ENCODE data around the gene ABLIM1. TPM values are rescaled to one million over a fixed set of nuclear protein-coding genes. Genes with fewer than 3 reads are reported as not detected.
A peak's percentile ranks its signal among the peaks of the same experiment; 100 is the strongest.

Gene ABLIM1
- total RNA-seq, 2 donors from 2014 or later: 58.7 to 154 TPM

DNA sequence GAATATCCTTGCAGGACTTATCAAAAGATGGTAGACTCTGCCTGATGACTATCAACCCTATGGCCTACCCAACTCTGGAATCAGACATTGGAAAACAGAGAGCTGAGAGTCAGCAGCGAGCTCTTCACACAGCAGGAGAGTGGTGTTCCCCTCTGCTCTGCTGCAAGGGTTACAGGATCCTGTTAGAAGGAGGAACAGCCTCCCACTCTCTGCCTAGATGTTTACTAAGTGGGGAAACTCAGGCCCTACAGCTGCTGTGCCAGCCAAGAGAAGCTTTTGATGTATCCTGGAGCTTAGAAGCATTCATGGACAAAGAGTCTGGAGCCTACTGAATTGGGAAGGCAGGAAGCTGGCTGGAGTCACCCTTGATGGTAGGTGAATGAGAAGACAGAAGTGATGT lies 104.6 kb downstream of the ABLIM1 start:
- Mint-ChIP-seq H3K27ac (peak overlapping the region; percentile 30), H3K27me3 (no peaks in the 10 kb centered on the region), H3K4me3 (no peak overlapping the region), H3K4me1 (peaks cover 3% of the 10 kb centered on the region), H3K9me3 (peaks cover 5% of the 10 kb centered on the region), H3K36me3 (ENCODE audit: low read depth) (no peaks in the 10 kb centered on the region)
- no peak for ATAC-seq (replicated peaks)

DNA sequence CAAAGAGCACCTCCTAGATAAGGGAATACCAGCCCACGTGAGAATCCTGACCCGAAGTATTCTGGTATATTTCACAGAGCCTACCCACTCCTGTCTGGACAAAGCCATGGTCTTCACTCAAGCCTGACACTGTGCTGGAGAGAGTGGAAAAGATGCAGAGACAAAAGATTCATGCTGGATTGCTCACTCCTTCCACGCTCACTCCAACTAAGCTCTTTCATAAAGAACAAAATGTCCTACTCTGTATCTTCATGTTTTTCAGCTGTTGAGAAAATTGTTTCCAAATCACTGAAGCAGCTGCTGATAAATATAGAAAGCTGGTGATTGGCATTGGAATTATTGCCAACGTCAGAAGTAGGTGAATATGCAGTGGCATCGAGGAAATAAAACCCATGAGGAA lies 106.0 kb downstream of the ABLIM1 start:
- Mint-ChIP-seq H3K27ac (no peak overlapping the region), H3K27me3 (no peaks in the 10 kb centered on the region), H3K4me1 (peaks cover 9% of the 10 kb centered on the region), H3K9me3 (no peaks in the 10 kb centered on the region), H3K36me3 (ENCODE audit: low read depth) (no peaks in the 10 kb centered on the region), H3K4me3 (no peak overlapping the region)
- no peak for ATAC-seq (replicated peaks)

DNA sequence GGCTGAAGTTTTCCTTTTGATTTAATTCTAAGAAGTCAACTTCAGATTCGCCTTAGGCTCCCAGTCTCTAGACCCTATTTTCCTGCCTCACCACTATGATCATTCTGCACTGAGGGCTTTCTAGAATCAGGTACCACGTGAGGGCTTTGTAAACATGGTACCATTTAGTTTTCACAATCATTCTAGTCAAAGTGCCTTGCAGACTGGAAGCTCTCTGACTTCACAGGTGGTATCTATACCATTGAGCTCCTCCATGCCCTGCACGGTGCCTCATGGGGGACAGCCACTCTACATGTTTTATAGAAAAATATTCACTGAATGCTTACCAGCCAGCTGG lies 106.5 kb downstream of the ABLIM1 start:
- no peak for ATAC-seq (replicated peaks)
- Mint-ChIP-seq H3K4me1 (peaks cover 9% of the 10 kb centered on the region), H3K9me3 (no peaks in the 10 kb centered on the region), H3K27ac (no peak overlapping the region), H3K27me3 (no peaks in the 10 kb centered on the region), H3K36me3 (ENCODE audit: low read depth) (no peaks in the 10 kb centered on the region), H3K4me3 (no peak overlapping the region)

DNA sequence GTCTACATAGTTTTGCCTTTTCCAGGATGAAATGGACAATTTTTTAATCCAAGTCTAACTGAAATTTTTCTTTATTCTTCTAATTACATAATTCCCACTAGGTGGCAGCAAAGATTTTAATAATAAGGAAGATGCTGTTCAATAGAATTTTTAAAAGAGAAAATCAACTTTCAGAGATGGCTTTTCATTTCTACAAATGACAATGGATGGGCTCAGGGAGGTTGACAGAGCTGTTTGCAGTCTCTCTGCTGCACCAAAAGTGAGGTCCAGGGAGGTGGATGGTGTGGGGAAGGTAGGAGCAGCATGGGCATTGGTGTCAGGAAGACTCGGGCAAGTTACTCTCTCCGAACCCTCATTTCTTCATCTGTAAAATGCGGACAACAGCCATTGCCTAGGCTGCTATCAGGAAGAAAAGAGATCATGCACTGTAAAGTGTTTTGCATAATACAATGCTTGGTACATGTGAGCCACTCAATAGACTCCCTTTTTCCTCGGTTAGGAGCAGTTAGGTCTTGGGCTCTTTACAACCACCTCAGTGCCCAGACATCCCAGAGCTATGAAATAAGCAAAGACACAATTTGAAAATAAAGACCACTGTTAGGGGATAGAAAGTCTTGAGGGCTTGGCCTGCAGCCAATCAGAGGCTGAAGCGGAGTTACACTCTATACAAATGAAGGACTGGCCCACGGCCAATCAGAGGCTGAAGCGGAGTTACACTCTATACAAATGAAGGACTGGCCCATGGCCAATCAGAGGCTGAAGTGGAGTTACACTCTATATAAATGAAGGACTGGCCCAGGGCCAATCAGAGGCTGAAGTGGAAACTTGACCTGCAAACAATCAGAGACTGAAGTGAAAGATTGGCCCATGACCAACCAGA lies 107.1 kb downstream of the ABLIM1 start:
- no peak for ATAC-seq (replicated peaks)

DNA sequence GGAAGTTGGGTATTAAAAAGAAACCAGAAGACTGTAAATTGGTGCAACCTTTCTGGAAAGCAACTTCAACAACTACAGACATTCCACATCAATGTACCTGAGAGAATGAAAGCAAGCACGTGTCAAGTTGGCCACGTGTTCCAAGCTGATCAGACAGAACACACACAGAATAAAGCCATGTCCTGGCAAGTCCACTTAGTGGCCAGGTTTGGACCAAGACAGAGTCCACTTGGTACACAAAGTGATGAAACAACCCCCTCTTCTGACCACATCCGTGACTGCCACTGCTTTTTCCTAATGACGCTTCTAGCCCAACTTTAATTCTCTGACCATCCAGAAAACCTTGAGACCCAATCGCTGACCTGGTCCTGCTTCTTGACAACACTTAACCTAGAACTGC lies 109.4 kb downstream of the ABLIM1 start:
- Mint-ChIP-seq H3K27me3 (no peaks in the 10 kb centered on the region), H3K4me1 (peaks cover 20% of the 10 kb centered on the region), H3K27ac (no peak overlapping the region), H3K4me3 (no peak overlapping the region), H3K36me3 (ENCODE audit: low read depth) (no peaks in the 10 kb centered on the region), H3K9me3 (no peaks in the 10 kb centered on the region)
- no peak for ATAC-seq (replicated peaks)

More for the DNA sequence above, 107.1 kb downstream of the ABLIM1 start:
- H3K9me3 Mint-ChIP-seq: no peaks in the 10 kb centered on the region
- H3K27ac Mint-ChIP-seq: no peak overlapping the region
- peaks cover 9% of the 10 kb centered on the region for H3K4me1 Mint-ChIP-seq
- H3K4me3 Mint-ChIP-seq: no peak overlapping the region
- H3K27me3 Mint-ChIP-seq: no peaks in the 10 kb centered on the region
- no peaks in the 10 kb centered on the region for H3K36me3 Mint-ChIP-seq (ENCODE audit: low read depth)

DNA sequence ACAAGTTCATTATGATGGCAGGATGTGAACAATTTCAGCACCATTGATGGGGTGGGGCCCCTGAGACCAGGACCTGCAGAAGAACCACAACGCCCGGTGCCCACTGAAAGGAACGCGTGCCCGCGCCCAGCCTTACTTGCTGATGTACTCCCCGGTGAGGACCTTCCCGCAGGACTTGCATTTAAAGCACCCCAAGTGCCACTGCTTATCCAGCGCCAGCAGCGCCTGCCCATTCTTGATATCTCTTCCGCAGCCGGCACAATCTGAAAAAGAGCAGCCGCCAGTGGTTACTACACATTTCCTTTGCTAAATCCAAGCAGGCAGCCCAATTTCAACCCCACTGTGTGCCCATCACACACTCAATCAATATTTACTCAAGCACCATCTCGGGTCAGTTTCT lies 110.6 kb downstream of the ABLIM1 start:
- ATAC-seq (replicated peaks): no peak
- no peak overlapping the region for H3K4me3 Mint-ChIP-seq
- no peaks in the 10 kb centered on the region for H3K36me3 Mint-ChIP-seq (ENCODE audit: low read depth)
- peaks cover 24% of the 10 kb centered on the region for H3K4me1 Mint-ChIP-seq
- H3K27me3 Mint-ChIP-seq: no peaks in the 10 kb centered on the region
- no peak overlapping the region for H3K27ac Mint-ChIP-seq
- H3K9me3 Mint-ChIP-seq: no peaks in the 10 kb centered on the region

DNA sequence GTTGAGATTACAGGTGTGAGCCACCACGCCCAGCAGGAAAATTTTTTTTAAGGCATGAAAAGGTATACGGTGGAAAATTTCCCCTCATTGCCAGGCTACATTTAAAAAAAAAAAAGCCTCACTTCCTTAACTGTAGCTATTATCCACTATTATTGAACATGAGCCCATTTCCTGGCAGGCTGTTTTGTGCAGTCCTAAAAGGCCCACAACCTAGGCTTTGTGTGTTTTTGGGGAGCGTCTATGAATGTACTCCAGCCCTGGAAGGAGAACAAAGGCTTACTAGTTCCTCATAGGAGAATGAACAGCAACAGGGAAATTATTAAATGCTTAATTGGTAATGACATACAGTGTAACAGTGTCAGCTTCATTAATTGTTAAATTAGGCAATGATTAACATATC lies 111.0 kb downstream of the ABLIM1 start:
- no peak for ATAC-seq (replicated peaks)
- Mint-ChIP-seq H3K4me1 (peaks cover 29% of the 10 kb centered on the region), H3K27me3 (no peaks in the 10 kb centered on the region), H3K9me3 (no peaks in the 10 kb centered on the region), H3K36me3 (ENCODE audit: low read depth) (no peaks in the 10 kb centered on the region), H3K4me3 (no peak overlapping the region), H3K27ac (no peak overlapping the region)

DNA sequence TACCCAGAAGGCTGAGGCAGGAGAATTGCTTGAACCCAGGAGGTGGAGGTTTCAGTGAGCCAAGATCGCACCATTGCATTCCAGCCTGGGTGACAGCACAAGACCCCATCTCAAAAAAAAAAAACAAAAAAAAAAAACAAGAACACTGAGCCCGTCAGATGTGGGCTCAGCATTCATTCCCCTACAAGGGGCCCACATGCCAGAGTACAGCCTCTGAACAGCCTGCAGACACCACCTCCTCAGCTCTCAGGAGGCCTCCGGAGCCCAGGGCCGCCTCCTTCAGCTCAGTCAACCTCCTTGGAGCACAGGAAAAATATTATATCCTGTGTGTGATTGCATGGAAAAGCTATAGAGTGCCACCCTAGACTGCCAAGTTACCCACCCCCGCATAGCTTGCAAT lies 112.3 kb downstream of the ABLIM1 start:
- H3K4me3 Mint-ChIP-seq: no peak overlapping the region
- peaks cover 38% of the 10 kb centered on the region for H3K4me1 Mint-ChIP-seq
- H3K27ac Mint-ChIP-seq: no peak overlapping the region
- no peaks in the 10 kb centered on the region for H3K9me3 Mint-ChIP-seq
- no peaks in the 10 kb centered on the region for H3K27me3 Mint-ChIP-seq
- no peak for ATAC-seq (replicated peaks)
- no peaks in the 10 kb centered on the region for H3K36me3 Mint-ChIP-seq (ENCODE audit: low read depth)

DNA sequence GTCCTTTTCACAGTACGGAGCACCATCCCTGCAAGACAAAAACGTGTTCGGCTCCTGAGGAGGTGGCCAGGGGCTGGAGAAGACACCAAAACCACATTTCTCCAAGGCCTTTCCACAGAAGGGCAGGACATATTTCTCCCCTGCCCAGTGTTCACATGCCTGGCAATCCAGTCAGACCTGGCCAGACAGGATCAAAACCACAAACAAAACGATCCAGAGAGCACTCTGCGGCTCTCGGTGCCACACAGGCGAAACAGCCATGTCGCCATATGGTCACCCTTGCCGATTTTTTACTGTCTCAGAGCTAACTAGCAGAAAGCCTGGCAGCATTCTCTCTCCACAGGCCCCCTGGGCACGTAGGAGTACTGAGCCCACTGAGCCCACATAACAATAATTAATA lies 113.0 kb downstream of the ABLIM1 start:
- H3K27me3 Mint-ChIP-seq: no peaks in the 10 kb centered on the region
- H3K4me3 Mint-ChIP-seq: peak overlapping the region; percentile 85
- H3K4me1 Mint-ChIP-seq: peaks cover 38% of the 10 kb centered on the region
- ATAC-seq (replicated peaks): no peak
- peak overlapping the region; percentile 88 for H3K27ac Mint-ChIP-seq
- no peaks in the 10 kb centered on the region for H3K9me3 Mint-ChIP-seq
- H3K36me3 Mint-ChIP-seq (ENCODE audit: low read depth): no peaks in the 10 kb centered on the region

DNA sequence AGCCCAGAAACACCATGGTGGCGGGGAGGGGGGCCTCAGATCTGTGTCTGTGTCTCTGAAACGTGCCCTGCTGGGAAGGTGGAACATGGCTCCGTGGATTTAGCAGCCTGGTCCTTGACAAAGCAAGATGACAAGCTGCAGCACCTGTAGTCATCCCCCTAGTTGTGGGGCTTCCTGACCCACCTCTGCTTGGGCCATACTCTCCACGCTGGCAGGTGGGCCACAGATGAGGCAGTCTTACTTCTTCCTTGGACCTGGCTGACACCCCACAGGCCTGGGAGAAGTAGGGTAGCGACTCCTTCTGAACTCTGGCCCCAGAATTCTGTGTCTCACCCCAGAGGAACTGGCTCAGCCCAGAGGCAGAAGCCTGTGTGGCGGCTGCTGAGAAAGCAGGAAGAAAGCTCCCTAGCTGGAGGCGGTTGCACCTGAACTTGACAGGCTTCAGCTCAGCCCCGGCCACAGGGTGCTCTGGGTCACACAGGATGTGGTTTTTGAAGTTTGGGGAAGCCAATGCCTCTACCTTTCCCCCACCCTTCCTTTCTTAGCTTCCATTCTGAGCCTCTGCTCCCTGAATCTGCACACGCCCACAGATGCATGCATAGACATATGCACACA lies 113.9 kb downstream of the ABLIM1 start:
- Mint-ChIP-seq H3K4me1 (peaks cover 38% of the 10 kb centered on the region), H3K9me3 (no peaks in the 10 kb centered on the region)

DNA sequence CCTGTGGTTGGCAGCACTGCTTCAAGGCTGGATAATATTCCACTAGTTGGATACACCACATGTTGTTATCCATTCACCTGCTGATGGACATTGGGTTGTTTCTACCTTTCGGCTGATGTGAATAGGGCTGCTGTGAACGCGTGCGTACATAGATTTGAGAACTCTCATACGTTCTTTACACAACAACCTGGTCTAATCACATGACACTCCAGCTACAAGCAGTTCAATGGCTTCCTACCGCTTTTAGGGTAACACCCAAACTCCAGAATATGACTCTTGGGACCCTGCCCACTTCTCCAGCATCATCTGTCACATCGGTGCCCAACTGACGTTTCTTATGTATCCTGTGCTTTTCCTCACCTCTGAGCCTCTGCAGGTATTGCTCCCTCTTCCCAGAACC lies 114.6 kb downstream of the ABLIM1 start:
- Mint-ChIP-seq H3K27me3 (no peaks in the 10 kb centered on the region), H3K36me3 (ENCODE audit: low read depth) (no peaks in the 10 kb centered on the region), H3K4me1 (peaks cover 41% of the 10 kb centered on the region), H3K27ac (peak overlapping the region; percentile 88), H3K9me3 (no peaks in the 10 kb centered on the region), H3K4me3 (peak overlapping the region; percentile 85)
- no peak for ATAC-seq (replicated peaks)

More for the DNA sequence above, 113.9 kb downstream of the ABLIM1 start:
- no peaks in the 10 kb centered on the region for H3K27me3 Mint-ChIP-seq
- ATAC-seq (replicated peaks): peak; percentile 62
- H3K4me3 Mint-ChIP-seq: peak overlapping the region; percentile 85
- H3K27ac Mint-ChIP-seq: peak overlapping the region; percentile 88
- no peaks in the 10 kb centered on the region for H3K36me3 Mint-ChIP-seq (ENCODE audit: low read depth)

DNA sequence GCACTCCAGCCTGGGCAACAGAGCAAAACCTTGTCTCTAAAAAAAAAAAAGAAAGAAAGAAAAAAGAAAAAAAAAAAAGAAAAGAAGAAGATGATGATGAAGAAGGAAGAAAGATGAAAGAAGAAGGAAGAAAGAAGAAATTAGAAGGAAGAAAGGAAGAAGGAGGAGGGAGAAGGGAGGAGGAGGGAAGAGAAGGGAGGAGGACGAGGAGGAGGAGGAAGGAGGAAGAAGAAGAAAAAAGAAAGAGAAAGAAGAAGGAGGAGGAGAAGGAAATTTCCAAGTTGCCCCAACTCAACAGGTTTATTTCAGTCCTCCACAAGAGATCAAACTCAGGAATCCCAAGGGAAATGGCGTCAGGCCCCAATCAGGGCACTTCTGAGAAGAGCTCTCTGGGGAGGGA lies 115.7 kb downstream of the ABLIM1 start:
- peak overlapping the region; percentile 85 for H3K4me3 Mint-ChIP-seq
- H3K9me3 Mint-ChIP-seq: no peaks in the 10 kb centered on the region
- no peaks in the 10 kb centered on the region for H3K27me3 Mint-ChIP-seq
- peak overlapping the region; percentile 91 for H3K27ac Mint-ChIP-seq
- H3K36me3 Mint-ChIP-seq (ENCODE audit: low read depth): no peaks in the 10 kb centered on the region
- ATAC-seq (replicated peaks): no peak
- peaks cover 45% of the 10 kb centered on the region for H3K4me1 Mint-ChIP-seq

DNA sequence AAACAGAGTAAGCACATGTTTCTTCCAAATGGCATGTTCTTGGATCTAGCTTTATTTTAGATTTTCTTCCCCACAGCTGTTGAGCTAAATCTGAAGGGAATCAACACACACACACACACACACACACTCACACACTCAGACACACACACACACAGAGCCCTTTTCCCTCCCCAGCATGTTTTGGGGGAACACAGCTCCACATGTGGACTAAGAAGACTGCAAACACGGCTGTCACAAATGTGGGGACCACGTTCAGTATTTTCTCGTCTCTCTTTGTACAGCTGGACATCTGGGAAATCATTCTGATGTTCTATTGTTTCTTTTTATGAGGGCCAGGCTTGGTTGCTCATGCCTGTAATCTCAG lies 116.3 kb downstream of the ABLIM1 start:
- peaks cover 45% of the 10 kb centered on the region for H3K4me1 Mint-ChIP-seq
- peak overlapping the region; percentile 85 for H3K4me3 Mint-ChIP-seq
- ATAC-seq (replicated peaks): no peak
- no peaks in the 10 kb centered on the region for H3K36me3 Mint-ChIP-seq (ENCODE audit: low read depth)
- H3K27me3 Mint-ChIP-seq: no peaks in the 10 kb centered on the region
- peak overlapping the region; percentile 91 for H3K27ac Mint-ChIP-seq
- H3K9me3 Mint-ChIP-seq: no peaks in the 10 kb centered on the region

DNA sequence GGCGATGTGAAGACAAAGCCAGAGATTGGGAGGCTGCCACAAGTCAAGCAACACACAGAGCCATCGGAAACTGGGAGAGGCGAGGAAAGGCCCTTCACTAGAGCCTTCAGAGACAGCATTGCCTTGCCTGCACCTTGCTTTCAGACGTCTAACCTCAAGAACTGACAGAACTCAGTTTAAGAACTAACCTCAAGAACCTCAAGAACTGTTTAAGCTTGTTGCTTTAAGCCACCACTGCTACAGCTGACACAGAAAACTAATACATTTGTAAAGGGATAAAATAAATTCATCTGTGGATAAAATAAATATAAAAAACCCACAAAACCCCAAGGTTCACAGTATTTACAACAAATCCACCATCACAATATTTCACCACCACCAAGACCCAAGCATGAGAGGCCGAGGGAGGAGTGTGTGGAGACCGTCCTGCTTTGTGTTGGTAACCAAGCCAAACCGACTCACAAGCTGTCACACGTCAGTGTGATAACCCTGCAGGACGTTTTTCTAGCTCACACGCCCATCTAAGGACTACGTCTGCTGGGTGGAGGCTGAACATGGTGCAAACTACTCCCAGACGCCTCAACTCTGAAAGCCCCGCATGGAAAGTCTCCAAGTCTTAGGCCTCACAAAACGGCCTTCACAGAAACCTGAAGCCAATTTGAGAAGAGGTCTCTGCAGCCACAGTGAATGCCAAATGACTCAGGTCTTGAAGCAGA lies 116.8 kb downstream of the ABLIM1 start:
- Mint-ChIP-seq H3K27me3 (no peaks in the 10 kb centered on the region), H3K36me3 (ENCODE audit: low read depth) (no peaks in the 10 kb centered on the region), H3K9me3 (no peaks in the 10 kb centered on the region), H3K4me3 (peak overlapping the region; percentile 85), H3K4me1 (peaks cover 45% of the 10 kb centered on the region), H3K27ac (peak overlapping the region; percentile 91)
- ATAC-seq (replicated peaks): peak; percentile 88

DNA sequence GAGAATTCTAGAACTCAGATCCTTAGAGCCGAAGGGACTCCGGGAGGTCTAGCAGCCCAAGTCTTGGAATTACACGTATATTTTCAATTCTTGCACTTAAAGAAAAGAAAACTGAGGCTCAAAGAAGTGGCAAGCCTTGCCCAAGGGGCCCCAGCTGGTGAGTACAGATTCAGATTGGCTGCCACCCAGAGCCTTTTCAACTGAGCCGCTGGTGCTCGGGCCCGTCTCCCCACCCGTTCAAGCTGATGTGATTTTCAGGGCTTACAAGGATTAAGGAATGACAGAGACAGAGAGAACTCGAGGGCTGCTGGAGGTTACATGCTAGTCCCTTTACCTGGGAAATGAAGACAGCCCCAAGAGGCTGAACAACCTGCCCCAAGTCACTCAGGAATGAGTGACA lies 117.8 kb downstream of the ABLIM1 start:
- no peaks in the 10 kb centered on the region for H3K9me3 Mint-ChIP-seq
- H3K36me3 Mint-ChIP-seq (ENCODE audit: low read depth): no peaks in the 10 kb centered on the region
- H3K4me1 Mint-ChIP-seq: peaks cover 45% of the 10 kb centered on the region
- H3K27ac Mint-ChIP-seq: peak overlapping the region; percentile 91
- H3K4me3 Mint-ChIP-seq: peak overlapping the region; percentile 85
- no peak for ATAC-seq (replicated peaks)
- H3K27me3 Mint-ChIP-seq: no peaks in the 10 kb centered on the region
